WTC11 (cell line): ENCODE results near the gene FLT3LG. TPM values are rescaled to one million over a fixed set of nuclear protein-coding genes. Genes with fewer than 3 reads are reported as not detected.

Experiments used
- ATAC-seq: fragments of 200-7000 bp; cut with Tn5 transposase; 2 replicates; pipeline ENCODE4 v1.10.0; 2021; ENCODE audit warnings: mild to moderate bottlenecking, moderate library complexity
- CTCF ChIA-PET: fragments of 300-600 bp; sonication (Branson Sonifier 250); formaldehyde crosslinking; loops from one replicate; lab custom pipeline; 2021; ENCODE audit warnings: antibody characterized with exemption; lab: Charles Lee
- POLR2A ChIA-PET: fragments of 350-600 bp; sonication (Branson Sonifier 250); formaldehyde crosslinking; loops from one replicate; lab custom pipeline; 2021; ENCODE audit warnings: antibody characterized with exemption; lab: Charles Lee
- DNase-seq: peaks from one replicate; pipeline ENCODE4 v3.0.0; 2021; ENCODE audit warnings: low spot score
- H3K27ac Mint-ChIP-seq: 2 replicates; pipeline ENCODE4 v1.8.0; 2021; ENCODE audit warnings: mixed read lengths
- H3K27me3 Mint-ChIP-seq: 2 replicates; pipeline ENCODE4 v1.8.0; 2021; ENCODE audit warnings: low read depth, mild to moderate bottlenecking, moderate library complexity, mixed read lengths
- H3K36me3 Mint-ChIP-seq: 2 replicates; pipeline ENCODE4 v1.8.0; 2021; ENCODE audit warnings: mixed read lengths
- H3K4me1 Mint-ChIP-seq: 2 replicates; pipeline ENCODE4 v1.8.0; 2022; ENCODE audit warnings: mixed read lengths
- H3K4me3 Mint-ChIP-seq: 2 replicates; pipeline ENCODE4 v1.8.0; 2021; ENCODE audit warnings: mild to moderate bottlenecking, moderate library complexity, mixed read lengths
- H3K9me3 Mint-ChIP-seq: 2 replicates; pipeline ENCODE4 v1.8.0; 2021; ENCODE audit warnings: mixed read lengths
- ATF1 ChIP-seq: sonication (generic); formaldehyde crosslinking; IDR thresholded peaks from 2 replicates; pipeline ENCODE4 v1.8.1; 2023; ENCODE audit warnings: mild to moderate bottlenecking, moderate library complexity, missing genetic modification reagents
- EMX1 ChIP-seq: fragments of 250-450 bp; sonication (Bioruptor Pico); IDR thresholded peaks from 2 replicates; pipeline ENCODE4 v1.8.0; 2021; ENCODE audit warnings: mild to moderate bottlenecking
- FOXP1 ChIP-seq: sonication (generic); formaldehyde crosslinking; IDR thresholded peaks from 2 replicates; pipeline ENCODE4 v1.8.0; 2022; ENCODE audit warnings: missing genetic modification reagents, mild to moderate bottlenecking, moderate library complexity, borderline replicate concordance
- GRHL2 ChIP-seq: fragments of 250-450 bp; sonication (Bioruptor Pico); IDR thresholded peaks from 2 replicates; pipeline ENCODE4 v1.8.0; 2022; ENCODE audit warnings: mild to moderate bottlenecking, moderate library complexity; ENCODE audit not compliant: insufficient replicate concordance, severe bottlenecking
- JAZF1 ChIP-seq: fragments of 250-450 bp; sonication (Bioruptor Pico); IDR thresholded peaks from 2 replicates; pipeline ENCODE4 v1.9.0; 2021; ENCODE audit warnings: moderate library complexity, mild to moderate bottlenecking, inconsistent platforms
- KAT7 ChIP-seq: sonication (generic); formaldehyde crosslinking; IDR thresholded peaks from 2 replicates; pipeline ENCODE4 v1.8.1; 2023; ENCODE audit warnings: missing genetic modification reagents, mild to moderate bottlenecking, borderline replicate concordance
- PRRX2 ChIP-seq: fragments of 250-450 bp; sonication (Bioruptor Pico); IDR thresholded peaks from 2 replicates; pipeline ENCODE4 v1.8.0; 2021; ENCODE audit warnings: mild to moderate bottlenecking
- SP1 ChIP-seq: sonication (generic); formaldehyde crosslinking; conservative IDR thresholded peaks from 2 replicates; pipeline ENCODE4 v1.8.1; 2022; ENCODE audit warnings: missing genetic modification reagents
- TEAD4 ChIP-seq: sonication (generic); formaldehyde crosslinking; IDR thresholded peaks from 2 replicates; pipeline ENCODE4 v1.8.0; 2022; ENCODE audit warnings: mild to moderate bottlenecking, missing genetic modification reagents
- ZNF219 ChIP-seq: sonication (generic); formaldehyde crosslinking; IDR thresholded peaks from 2 replicates; pipeline ENCODE4 v1.8.0; 2023; ENCODE audit warnings: missing genetic modification reagents, mild to moderate bottlenecking, borderline replicate concordance
- total RNA-seq: library from RNA; stranded (reverse); gene quantifications from 3 replicates; pipeline ENCODE4 v1.2.3, GENCODE V29; 2021
- TF ChIP-seq, protein P1 (sequence below): fragments of 250-450 bp; sonication (Bioruptor Pico); IDR thresholded peaks from 2 replicates; pipeline ENCODE4 v1.8.0; 2021; ENCODE audit warnings: mild to moderate bottlenecking
- TF ChIP-seq, protein P2 (sequence below): sonication (generic); formaldehyde crosslinking; IDR thresholded peaks from 2 replicates; pipeline ENCODE4 v1.8.0; 2022; ENCODE audit warnings: mild to moderate bottlenecking, missing genetic modification reagents
- TF ChIP-seq, protein P3 (sequence below): sonication (generic); formaldehyde crosslinking; IDR thresholded peaks from 2 replicates; pipeline ENCODE4 v1.8.1; 2022; ENCODE audit warnings: mild to moderate bottlenecking, missing genetic modification reagents, moderate library complexity, borderline replicate concordance
- TF ChIP-seq, protein P4 (sequence below): fragments of 250-450 bp; sonication (Bioruptor Pico); IDR thresholded peaks from 2 replicates; pipeline ENCODE4 v1.9.0; 2021; ENCODE audit warnings: mild to moderate bottlenecking, borderline replicate concordance
- TF ChIP-seq, protein P5 (sequence below): sonication (generic); formaldehyde crosslinking; IDR thresholded peaks from 2 replicates; pipeline ENCODE4 v1.8.1; 2023; ENCODE audit warnings: mild to moderate bottlenecking, missing genetic modification reagents, borderline replicate concordance
- TF ChIP-seq, protein P6 (sequence below): fragments of 250-450 bp; sonication (Bioruptor Pico); IDR thresholded peaks from 2 replicates; pipeline ENCODE4 v1.9.0; 2021; ENCODE audit warnings: moderate library complexity, mild to moderate bottlenecking, inconsistent platforms, borderline replicate concordance
- TF ChIP-seq, protein P7 (sequence below): fragments of 250-450 bp; sonication (Bioruptor Pico); IDR thresholded peaks from 2 replicates; pipeline ENCODE4 v2.1.2; 2022; ENCODE audit warnings: mild to moderate bottlenecking, moderate library complexity
- TF ChIP-seq, protein P8 (sequence below): sonication (generic); formaldehyde crosslinking; IDR thresholded peaks from 2 replicates; pipeline ENCODE4 v1.8.1; 2022; ENCODE audit warnings: low read depth, missing genetic modification reagents, borderline replicate concordance
- TF ChIP-seq, protein P9 (sequence below): fragments of 250-450 bp; sonication (Bioruptor Pico); IDR thresholded peaks from 2 replicates; pipeline ENCODE4 v1.9.0; 2021; ENCODE audit warnings: mild to moderate bottlenecking

Gene FLT3LG
- total RNA-seq, 1 experiment from 2014 or later = 2.9 TPM

DNA sequence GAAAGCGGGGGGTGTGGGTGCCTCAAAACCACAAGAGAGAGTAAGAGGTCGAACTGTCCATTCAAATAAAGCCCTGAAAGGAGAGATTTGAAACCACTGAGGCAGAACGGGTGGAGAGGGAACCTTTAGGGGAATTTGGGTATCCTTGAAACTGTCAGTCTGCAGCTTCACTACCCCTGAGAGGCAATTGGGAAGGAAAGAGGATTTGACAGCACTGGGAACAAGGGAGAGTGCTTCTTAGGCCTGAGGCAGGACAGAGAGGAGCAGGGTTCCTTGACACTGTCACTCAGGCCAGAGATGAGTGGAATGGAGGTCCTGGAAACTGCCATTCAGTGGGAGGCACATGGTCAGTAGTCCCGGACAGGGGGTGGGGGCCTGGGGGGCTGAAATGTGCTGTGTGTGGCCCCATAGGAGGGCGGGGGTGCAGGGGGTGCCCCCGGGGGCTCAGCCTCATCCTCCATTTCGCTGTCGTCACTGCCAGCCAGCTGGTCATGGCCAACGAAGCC, 43.8 kb upstream of the FLT3LG start:
- ChIA-PET POLR2A (interaction anchor here (0.6 kb wide), 1 partner anchor 647 kb away, joined by 3 read pairs; no protein-coding TSS in a partner anchor), CTCF (interaction anchor here (1.9 to 2.3 kb wide), 2 partner anchors 12 to 38 kb away, joined by 10 to 11 read pairs; partner anchors contain the start of gene SLC17A7)
- TF ChIP-seq KAT7 (CRISPR knock-in tag) (no peak), TEAD4 (no peak), ATF1 (CRISPR knock-in tag) (no peak), FOXP1 (CRISPR knock-in tag) (no peak), EMX1 (CRISPR knock-in tag) (no peak), JAZF1 (no peak), ZNF219 (CRISPR knock-in tag) (no peak), PRRX2 (CRISPR knock-in tag) (no peak), SP1 (CRISPR knock-in tag) (no peak), GRHL2 (CRISPR knock-in tag) (no peak)
- TF ChIP-seq, protein P1, sequence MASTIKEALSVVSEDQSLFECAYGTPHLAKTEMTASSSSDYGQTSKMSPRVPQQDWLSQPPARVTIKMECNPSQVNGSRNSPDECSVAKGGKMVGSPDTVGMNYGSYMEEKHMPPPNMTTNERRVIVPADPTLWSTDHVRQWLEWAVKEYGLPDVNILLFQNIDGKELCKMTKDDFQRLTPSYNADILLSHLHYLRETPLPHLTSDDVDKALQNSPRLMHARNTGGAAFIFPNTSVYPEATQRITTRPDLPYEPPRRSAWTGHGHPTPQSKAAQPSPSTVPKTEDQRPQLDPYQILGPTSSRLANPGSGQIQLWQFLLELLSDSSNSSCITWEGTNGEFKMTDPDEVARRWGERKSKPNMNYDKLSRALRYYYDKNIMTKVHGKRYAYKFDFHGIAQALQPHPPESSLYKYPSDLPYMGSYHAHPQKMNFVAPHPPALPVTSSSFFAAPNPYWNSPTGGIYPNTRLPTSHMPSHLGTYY (CRISPR knock-in tag) = no peak
- TF ChIP-seq, protein P2, sequence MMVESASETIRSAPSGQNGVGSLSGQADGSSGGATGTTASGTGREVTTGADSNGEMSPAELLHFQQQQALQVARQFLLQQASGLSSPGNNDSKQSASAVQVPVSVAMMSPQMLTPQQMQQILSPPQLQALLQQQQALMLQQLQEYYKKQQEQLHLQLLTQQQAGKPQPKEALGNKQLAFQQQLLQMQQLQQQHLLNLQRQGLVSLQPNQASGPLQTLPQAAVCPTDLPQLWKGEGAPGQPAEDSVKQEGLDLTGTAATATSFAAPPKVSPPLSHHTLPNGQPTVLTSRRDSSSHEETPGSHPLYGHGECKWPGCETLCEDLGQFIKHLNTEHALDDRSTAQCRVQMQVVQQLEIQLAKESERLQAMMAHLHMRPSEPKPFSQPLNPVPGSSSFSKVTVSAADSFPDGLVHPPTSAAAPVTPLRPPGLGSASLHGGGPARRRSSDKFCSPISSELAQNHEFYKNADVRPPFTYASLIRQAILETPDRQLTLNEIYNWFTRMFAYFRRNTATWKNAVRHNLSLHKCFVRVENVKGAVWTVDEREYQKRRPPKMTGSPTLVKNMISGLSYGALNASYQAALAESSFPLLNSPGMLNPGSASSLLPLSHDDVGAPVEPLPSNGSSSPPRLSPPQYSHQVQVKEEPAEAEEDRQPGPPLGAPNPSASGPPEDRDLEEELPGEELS = no peak
- TF ChIP-seq, protein P3, sequence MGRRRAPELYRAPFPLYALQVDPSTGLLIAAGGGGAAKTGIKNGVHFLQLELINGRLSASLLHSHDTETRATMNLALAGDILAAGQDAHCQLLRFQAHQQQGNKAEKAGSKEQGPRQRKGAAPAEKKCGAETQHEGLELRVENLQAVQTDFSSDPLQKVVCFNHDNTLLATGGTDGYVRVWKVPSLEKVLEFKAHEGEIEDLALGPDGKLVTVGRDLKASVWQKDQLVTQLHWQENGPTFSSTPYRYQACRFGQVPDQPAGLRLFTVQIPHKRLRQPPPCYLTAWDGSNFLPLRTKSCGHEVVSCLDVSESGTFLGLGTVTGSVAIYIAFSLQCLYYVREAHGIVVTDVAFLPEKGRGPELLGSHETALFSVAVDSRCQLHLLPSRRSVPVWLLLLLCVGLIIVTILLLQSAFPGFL (CRISPR knock-in tag) = no peak
- TF ChIP-seq, protein P4, sequence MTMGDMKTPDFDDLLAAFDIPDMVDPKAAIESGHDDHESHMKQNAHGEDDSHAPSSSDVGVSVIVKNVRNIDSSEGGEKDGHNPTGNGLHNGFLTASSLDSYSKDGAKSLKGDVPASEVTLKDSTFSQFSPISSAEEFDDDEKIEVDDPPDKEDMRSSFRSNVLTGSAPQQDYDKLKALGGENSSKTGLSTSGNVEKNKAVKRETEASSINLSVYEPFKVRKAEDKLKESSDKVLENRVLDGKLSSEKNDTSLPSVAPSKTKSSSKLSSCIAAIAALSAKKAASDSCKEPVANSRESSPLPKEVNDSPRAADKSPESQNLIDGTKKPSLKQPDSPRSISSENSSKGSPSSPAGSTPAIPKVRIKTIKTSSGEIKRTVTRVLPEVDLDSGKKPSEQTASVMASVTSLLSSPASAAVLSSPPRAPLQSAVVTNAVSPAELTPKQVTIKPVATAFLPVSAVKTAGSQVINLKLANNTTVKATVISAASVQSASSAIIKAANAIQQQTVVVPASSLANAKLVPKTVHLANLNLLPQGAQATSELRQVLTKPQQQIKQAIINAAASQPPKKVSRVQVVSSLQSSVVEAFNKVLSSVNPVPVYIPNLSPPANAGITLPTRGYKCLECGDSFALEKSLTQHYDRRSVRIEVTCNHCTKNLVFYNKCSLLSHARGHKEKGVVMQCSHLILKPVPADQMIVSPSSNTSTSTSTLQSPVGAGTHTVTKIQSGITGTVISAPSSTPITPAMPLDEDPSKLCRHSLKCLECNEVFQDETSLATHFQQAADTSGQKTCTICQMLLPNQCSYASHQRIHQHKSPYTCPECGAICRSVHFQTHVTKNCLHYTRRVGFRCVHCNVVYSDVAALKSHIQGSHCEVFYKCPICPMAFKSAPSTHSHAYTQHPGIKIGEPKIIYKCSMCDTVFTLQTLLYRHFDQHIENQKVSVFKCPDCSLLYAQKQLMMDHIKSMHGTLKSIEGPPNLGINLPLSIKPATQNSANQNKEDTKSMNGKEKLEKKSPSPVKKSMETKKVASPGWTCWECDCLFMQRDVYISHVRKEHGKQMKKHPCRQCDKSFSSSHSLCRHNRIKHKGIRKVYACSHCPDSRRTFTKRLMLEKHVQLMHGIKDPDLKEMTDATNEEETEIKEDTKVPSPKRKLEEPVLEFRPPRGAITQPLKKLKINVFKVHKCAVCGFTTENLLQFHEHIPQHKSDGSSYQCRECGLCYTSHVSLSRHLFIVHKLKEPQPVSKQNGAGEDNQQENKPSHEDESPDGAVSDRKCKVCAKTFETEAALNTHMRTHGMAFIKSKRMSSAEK (CRISPR knock-in tag) = no peak
- TF ChIP-seq, protein P5, sequence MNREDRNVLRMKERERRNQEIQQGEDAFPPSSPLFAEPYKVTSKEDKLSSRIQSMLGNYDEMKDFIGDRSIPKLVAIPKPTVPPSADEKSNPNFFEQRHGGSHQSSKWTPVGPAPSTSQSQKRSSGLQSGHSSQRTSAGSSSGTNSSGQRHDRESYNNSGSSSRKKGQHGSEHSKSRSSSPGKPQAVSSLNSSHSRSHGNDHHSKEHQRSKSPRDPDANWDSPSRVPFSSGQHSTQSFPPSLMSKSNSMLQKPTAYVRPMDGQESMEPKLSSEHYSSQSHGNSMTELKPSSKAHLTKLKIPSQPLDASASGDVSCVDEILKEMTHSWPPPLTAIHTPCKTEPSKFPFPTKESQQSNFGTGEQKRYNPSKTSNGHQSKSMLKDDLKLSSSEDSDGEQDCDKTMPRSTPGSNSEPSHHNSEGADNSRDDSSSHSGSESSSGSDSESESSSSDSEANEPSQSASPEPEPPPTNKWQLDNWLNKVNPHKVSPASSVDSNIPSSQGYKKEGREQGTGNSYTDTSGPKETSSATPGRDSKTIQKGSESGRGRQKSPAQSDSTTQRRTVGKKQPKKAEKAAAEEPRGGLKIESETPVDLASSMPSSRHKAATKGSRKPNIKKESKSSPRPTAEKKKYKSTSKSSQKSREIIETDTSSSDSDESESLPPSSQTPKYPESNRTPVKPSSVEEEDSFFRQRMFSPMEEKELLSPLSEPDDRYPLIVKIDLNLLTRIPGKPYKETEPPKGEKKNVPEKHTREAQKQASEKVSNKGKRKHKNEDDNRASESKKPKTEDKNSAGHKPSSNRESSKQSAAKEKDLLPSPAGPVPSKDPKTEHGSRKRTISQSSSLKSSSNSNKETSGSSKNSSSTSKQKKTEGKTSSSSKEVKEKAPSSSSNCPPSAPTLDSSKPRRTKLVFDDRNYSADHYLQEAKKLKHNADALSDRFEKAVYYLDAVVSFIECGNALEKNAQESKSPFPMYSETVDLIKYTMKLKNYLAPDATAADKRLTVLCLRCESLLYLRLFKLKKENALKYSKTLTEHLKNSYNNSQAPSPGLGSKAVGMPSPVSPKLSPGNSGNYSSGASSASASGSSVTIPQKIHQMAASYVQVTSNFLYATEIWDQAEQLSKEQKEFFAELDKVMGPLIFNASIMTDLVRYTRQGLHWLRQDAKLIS (CRISPR knock-in tag) = no peak
- TF ChIP-seq, protein P6, sequence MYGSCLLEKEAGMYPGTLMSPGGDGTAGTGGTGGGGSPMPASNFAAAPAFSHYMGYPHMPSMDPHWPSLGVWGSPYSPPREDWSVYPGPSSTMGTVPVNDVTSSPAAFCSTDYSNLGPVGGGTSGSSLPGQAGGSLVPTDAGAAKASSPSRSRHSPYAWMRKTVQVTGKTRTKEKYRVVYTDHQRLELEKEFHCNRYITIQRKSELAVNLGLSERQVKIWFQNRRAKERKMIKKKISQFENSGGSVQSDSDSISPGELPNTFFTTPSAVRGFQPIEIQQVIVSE (CRISPR knock-in tag) = no peak
- TF ChIP-seq, protein P7, sequence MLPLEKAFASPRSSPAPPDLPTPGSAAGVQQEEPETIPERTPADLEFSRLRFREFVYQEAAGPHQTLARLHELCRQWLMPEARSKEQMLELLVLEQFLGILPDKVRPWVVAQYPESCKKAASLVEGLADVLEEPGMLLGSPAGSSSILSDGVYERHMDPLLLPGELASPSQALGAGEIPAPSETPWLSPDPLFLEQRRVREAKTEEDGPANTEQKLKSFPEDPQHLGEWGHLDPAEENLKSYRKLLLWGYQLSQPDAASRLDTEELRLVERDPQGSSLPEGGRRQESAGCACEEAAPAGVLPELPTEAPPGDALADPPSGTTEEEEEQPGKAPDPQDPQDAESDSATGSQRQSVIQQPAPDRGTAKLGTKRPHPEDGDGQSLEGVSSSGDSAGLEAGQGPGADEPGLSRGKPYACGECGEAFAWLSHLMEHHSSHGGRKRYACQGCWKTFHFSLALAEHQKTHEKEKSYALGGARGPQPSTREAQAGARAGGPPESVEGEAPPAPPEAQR (CRISPR knock-in tag) = no peak
- TF ChIP-seq, protein P8, sequence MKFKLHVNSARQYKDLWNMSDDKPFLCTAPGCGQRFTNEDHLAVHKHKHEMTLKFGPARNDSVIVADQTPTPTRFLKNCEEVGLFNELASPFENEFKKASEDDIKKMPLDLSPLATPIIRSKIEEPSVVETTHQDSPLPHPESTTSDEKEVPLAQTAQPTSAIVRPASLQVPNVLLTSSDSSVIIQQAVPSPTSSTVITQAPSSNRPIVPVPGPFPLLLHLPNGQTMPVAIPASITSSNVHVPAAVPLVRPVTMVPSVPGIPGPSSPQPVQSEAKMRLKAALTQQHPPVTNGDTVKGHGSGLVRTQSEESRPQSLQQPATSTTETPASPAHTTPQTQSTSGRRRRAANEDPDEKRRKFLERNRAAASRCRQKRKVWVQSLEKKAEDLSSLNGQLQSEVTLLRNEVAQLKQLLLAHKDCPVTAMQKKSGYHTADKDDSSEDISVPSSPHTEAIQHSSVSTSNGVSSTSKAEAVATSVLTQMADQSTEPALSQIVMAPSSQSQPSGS (CRISPR knock-in tag) = no peak
- TF ChIP-seq, protein P9, sequence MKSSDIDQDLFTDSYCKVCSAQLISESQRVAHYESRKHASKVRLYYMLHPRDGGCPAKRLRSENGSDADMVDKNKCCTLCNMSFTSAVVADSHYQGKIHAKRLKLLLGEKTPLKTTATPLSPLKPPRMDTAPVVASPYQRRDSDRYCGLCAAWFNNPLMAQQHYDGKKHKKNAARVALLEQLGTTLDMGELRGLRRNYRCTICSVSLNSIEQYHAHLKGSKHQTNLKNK (CRISPR knock-in tag) = no peak
- Mint-ChIP-seq H3K4me3 (no peak overlapping the region), H3K4me1 (peaks cover 59% of the 10 kb centered on the region), H3K27me3 (peaks cover 98% of the 10 kb centered on the region), H3K27ac (no peak overlapping the region), H3K36me3 (peaks cover 3% of the 10 kb centered on the region; the same call in 1 of the 2 replicates), H3K9me3 (peaks cover 7% of the 10 kb centered on the region; the same call in 1 of the 2 replicates)
- no peak for ATAC-seq
- DNase-seq = no peak
